ENCODE measurements around the gene CRELD2. TPM values are rescaled to one million over a fixed set of nuclear protein-coding genes. Genes with fewer than 3 reads are reported as not detected.

Gene CRELD2
- total and polyA plus RNA-seq, 2 of the 8 experiments (the other 6 are each of a cell fraction or from before 2014, with no cell fraction given), result 24.5 to 36.6 TPM

DNA sequence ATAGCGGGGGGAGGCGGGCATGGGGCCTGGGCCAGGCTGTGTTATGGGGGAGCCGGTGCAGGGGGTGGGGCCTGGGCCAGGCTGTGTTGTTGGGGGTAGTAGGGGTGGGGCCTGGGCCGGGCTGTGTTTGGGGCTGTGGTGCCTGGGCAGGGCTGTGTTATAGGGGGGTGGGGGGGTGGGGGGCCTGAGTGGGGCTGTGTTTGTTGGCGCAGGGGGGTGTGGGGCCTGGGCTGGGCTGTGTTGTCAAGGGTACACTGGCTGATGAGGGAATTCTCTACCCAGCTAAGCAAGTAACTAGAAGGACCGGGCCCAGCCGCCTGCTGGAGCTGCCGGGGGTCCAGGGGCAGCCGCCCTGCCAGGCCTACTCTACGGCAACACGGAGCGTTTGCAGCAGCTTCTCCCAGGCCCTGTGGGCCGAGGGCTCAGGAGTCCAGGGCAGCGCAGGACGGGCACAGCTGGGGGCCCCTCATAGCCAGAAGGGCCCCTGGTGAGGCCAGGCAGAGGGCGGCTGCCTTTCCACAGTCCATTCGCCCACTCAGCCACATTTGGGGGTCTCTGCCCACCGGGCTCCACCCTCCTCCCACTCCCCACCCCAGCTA, 32.1 kb downstream of the CRELD2 start (continued):
- no peak for TF ChIP-seq BRCA1 (IDR thresholded peaks at IDR 0.05; ENCODE audit: low read depth, low read length)
- no peak for TF ChIP-seq ASH2L (IDR thresholded peaks at IDR 0.05; ENCODE audit: low read length)
- TF ChIP-seq SUZ12 (IDR thresholded peaks at IDR 0.05; ENCODE audit: low read length), result no peak
